Stimulated activated CD4-positive, alpha-beta T cell treated with anti-CD3 and anti-CD28 coated beads, Interleukin-1b, Interleukin-23, amount 100 ng/mL, for 4 hours (primary cell): Measurements from ENCODE around the gene OPRL1.

ENCODE experiments used
- DNase-seq, 2 donors: peaks; one replicate each; pipeline ENCODE4 v3.0.0-alpha.2; 2020; ENCODE audit warnings: low read depth in 2 of 2

The OPRL1 gene

DNA sequence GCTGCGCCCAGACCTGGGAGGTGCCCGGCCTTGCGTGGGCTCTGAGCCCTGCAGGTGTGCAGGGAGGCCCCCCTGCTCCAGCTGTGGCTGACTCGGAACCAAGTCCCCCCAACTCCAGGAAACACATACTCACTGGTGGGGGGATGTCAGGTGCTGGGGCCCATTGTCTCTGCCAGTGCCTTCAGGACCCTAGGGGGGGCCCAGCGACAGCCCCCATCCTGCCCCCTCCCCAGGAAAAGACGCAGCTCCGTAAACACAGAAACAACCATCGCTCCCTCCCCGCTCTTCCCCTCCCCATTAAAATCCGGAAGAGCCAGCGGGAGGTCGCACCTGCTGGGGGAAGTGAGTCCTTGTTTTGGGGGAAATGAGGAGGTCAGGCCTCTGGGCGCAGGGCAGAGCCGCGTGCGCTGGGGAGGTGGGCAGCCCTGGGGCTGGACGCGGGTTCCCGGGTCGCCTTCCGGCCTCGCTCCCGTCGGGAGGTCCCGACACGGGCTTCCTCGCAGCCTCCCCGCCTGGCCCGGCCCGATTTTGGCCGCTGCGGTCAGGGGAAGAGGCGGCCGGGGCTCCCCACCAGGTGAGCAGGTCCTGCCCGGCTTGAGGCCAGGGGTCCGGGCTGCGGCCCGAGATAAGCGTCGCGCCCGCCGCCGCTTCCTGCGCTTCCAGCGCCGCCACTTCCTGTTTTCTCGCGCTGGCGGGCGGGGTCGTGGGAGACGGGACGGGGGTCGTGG, 37.7 kb upstream of the OPRL1 start:
- no peak for DNase-seq

DNA sequence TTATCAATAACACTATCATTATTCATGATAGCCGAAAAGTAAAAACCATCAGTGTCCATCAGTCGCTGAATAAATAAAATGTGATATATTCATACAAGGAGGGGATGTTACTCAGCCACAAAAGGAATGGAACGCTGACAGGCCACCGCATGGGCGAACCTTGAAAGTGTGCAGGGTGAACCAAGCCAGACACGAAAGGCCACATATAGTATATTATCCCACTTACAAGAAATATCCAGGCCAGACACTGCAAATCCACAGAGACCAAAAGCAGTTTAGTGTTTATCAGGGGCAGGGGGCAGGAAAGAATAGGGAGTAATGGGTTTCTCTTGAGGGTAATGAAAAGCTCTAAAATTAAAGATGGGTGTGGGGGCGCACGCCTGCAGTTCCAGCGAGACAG, 36.1 kb upstream of the OPRL1 start:
- DNase-seq = no peak

DNA sequence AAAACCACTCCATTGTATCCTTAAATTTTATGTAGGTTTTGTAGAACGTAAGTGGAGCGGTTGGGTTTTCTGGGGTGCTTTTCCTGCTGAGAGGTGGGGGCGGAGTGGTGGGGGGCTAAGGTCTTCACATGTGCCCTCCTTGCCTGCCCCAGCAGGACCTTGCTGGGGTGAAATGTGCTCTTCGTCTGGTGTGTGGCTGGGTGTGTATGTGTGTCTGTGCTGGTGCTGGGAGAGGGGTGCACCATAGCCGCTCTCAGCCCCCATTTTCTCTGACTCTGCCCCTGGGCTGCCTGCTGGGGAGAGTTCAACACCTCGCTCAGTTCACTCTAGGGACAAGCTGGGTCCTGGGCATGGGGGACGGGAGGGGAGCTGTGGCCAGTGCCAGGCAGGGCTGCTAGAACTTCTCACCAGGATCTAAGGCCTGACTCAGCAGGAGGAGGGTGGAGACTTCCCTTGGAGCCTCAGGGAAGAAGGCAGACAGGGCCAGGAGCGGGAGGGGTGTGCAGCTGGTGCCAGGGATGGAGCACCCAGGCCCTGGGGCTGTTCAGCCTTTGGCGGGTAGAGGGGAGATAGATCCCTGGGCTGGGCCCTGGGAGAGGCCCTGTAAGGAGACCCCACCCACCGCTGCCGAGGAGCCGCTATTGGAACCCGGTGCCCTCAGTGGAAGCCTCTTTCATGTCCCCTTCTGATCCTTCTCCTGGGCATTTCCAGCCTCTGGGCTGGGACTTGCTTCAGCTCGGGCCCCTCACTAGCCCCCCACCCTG, 35.2 kb upstream of the OPRL1 start:
- no peak for DNase-seq

DNA sequence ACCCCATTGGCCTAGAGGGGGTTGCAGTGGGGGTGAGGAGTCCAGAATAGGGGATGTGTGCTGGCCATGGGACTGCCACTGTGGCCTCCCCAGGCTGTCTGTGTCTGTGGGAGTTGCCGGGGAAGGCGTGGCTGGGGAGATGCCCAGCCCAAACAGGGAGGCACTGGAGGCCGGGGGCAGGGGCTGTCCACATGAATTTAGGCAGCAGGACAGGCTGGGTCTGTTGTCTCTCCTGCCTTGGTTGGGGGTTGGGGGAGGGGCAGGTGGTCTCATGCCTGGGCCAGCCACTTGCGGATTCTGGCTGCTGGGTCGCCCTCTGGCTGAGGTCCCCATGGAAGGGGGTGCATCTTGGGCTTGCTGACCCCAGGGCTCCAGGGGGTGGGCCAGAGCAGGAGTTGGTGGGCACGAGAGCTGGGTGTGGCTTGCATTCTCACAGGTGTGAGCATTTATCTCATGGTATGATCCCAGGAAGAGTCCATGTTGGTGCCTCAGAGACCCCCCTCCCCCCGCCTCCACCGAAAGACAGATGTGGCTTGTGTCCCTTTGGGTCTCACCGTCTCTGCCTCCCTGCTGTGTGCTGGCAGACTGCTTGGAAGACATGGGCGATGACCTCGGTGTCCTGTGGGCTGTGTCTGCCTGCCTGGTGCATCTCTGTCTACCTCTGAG, 34.4 kb upstream of the OPRL1 start:
- no peak for DNase-seq

DNA sequence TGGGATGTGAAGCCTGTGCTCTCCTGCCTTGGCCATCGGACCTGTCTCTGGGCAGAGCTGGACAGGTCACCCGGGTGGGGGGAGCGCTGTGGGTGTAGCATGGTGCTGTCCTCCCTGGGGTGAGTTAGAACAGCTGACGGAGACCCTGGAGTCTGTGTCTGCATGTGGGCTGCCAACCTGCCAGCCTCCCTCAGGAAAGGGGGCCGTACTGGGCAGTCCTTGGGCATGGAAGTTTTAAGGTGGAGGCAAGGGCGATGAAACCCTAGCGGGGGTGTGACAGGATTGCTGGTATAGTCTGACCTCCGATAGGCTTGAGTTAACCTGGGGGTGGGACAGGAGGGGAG, 32.9 kb upstream of the OPRL1 start:
- DNase-seq = no peak

DNA sequence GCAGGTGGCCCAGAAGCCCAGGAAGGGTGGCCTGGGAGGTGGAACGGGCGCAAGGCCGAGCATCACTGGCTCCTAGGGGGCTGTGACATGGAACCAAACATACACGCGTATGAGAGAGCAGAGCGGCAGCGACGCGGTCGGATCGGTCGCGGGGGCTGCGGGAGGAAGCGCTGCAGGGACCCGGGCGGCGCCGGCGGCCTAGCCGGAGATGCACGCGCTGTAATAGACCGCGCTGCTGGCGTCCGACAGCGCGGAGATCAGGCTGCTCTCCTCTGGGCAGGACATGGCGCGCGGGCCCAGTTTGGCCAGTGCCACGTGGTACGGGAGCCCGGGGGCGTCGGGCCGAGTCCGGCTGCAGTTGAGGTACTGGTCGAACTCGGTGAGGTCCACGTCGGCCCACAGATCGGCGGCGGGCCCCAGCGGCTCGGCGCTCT, 31.9 kb upstream of the OPRL1 start:
- no peak for DNase-seq

DNA sequence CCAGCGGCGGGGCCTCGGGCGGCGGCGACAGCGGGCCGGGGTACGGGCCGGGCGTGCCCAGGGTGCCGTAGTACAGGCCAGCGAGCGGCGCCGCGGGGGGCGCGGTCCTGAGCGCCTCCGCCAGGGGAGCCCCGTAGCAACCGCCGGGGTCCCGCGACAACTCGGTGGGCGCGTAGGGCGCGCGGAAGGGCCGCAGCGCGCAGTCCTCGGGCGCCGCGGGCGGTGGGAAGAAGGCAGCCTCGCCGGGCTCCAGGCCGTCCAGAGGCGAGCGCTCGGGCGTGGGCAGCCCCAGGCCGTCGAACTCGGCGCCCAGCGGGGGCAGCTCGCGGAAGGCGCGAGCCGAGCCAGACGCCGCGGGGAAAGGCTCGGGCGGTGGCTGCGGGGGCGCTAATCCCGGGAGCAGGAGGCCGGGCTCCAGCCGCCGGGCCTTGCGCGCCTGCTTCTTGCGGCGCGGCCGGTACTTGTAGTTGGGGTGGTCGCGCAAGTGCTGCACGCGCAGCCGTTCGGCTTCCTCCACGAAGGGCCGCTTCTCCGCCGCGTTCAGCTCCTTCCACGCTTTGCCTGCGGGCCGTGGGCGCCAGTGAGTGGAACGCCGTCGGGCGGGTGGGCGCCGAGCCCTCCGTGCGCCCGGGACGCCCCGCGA, 31.4 kb upstream of the OPRL1 start:
- no peak for DNase-seq

DNA sequence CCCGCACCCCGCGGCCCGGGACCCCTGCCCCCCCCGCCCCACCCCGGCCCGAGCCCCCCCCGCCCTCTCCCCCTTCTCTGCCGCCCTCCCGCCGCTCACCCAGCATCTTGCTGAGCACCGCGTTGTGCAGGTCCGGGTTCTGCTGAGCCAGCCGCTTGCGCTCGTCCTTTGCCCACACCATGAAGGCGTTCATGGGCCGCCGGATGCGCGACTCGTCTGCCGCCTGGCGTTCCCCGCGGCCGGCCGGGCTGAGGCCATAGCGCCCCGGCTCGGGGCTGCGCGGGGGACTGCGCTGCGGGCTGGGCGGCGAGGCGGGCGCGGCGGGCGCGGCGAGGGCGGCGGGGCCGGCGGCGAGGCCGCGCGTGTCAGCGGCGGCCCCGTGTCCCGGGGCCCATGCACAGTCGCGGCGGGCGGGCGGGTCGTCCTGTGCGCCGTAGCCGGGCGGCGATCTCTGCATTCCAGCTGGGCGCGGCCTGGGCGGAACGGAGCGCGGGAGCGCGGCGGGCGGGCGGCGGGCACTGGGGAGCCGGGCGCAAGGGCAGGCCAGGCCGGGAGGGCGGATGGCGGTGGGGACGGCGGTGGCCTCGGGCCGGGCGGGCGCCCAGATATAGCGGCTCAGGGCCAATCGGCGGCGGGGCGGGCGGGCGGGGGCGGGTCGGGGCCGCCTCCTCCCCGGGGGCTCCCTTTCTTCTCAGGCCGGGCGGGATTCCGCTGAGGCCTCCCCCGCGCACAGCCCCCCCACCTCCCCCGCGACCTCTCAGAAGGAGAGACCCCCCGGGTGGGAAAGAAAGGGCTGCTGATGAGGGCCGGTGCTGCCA, 30.6 kb upstream of the OPRL1 start, which contains the start of gene SOX18:
TSS of gene SOX18 (minus strand) at position 580 of the 818 bp plus-strand sequence. CDS start at position 457, 123 bp downstream.
- DNase-seq = no peak

DNA sequence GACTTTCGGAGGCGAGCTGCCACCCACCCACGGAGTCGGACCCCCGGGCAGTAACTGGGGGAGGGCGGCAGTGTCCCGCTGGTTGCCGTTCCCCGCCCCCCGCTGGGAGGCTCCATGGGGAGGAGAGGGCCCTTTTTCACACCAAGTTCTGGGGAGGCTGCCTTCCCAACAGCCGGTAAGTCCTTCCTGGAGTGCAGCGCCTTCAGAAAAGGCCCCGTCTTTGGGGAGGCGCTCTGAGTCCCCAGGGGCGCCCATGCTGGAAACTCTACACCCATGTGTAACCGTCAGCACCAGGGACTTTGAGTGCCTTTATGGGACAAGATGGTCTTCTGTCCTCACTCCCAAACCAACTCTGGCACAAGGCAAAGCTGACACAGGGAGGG, 30.0 kb upstream of the OPRL1 start:
- DNase-seq = no peak

DNA sequence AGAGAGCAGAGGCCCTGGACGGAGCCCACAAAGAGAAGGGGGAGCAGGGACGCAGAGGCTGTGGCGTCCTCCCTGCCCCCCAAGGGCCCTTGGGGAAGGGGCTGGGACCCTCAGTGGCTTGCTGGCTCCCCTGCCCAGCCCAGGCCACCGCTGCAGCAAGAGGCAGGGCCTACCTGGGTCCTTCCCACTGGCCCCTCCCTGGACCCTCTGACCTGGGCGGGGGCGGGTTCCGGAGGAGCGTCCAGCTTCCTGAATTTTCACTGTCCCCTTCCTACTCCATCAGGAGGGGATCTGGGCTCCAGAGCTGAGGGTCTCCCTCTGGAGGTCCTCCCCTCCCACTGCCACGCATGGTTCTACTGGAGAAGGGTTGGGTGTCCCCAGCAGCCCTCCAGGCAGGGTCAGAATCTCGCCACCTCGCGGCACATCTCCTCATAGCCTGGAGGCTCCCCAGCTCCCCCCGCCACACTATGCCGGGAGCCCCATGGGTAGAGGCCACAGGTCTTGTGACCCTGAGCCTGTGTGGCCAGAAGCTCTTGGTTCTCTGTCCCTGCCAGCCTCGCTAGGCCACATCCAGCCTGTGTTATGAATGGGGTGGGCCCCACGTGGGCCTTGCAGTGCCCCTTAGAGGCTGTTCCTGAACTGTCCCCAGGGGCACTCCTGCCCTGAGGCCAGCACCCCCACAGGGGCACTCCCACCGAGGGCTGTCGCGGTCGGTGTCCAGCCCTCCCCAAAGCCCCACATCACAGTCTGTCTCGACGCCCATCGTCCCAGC, 29.4 kb upstream of the OPRL1 start:
- no peak for DNase-seq

DNA sequence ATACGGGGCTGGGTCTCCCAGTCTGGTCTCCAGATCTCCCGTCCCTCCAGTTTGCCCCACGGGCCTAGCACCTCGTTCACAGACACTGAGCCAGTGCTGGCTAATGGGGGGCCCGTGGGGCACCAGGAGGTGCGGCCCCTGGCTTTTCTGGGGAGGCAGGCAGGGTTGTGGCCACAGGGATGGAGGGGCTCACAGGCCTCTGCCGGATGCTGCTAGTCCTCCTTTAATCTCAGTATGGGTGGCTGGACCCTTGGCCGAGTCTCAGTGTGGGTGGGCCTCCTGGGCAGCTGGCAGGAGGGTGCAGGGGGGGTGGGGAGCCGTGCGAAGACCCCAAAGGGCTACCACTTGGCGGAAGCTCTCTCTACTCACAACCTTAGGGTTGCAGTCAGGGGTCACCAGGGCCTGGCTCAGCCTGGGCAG, 28.8 kb upstream of the OPRL1 start:
- no peak for DNase-seq

DNA sequence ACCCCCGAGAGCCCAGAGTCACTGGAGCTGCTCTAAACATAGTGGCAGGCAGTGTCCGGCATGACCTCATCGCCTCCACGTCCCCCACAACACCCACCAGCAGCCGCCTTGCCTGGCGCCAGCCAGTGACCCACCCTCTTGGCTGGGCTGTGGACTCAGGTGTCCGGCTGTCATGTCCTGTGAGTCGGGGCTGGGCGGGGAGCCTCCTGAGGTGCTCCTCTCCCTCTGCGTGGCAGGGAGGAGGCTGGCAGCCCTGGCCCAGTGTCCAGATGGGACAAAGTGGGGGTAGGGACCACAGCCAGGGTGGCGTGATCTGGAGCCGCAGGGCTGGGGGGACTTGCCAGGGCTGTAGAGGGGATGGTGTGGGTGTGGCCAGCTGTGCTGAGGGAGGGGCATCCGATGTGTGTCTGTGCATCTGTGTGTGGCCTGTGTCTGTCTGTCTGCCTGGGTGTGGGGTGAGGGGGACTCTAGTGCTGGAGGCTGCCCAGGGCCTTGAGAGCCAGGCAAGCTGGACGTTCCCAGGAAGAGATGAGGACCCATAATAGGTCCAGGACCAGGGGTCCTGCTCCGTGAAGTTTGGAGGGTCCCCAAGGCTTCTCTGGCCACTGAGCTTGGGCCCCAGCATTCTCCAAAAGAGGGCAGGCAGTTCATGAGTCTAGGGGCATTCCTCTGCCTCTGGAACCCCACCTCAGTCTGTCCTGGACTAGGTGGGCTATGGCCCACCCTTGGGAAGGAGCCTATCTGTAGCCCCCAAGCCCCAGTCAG, 28.1 kb upstream of the OPRL1 start:
- DNase-seq = no peak

DNA sequence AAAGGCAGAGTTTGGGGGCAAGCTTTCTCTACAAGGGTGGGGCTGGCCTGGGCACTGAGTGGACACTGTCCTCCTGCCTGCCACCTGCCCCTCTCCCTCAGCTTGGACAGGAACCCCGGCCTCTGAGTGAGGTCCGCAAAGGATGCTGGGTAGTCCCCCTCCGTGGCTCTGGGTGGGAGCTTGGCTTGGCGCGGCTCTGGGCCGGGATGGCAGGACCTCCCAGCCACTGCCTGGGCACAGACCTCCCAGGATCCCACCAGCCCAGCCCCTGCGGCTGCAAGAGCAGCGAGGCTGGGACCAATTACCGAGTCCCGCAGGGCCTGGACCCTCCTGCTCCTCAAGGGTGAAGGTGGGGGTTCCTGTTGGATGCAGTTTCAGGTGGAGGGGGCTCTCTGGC, 27.6 kb upstream of the OPRL1 start:
- DNase-seq = no peak

DNA sequence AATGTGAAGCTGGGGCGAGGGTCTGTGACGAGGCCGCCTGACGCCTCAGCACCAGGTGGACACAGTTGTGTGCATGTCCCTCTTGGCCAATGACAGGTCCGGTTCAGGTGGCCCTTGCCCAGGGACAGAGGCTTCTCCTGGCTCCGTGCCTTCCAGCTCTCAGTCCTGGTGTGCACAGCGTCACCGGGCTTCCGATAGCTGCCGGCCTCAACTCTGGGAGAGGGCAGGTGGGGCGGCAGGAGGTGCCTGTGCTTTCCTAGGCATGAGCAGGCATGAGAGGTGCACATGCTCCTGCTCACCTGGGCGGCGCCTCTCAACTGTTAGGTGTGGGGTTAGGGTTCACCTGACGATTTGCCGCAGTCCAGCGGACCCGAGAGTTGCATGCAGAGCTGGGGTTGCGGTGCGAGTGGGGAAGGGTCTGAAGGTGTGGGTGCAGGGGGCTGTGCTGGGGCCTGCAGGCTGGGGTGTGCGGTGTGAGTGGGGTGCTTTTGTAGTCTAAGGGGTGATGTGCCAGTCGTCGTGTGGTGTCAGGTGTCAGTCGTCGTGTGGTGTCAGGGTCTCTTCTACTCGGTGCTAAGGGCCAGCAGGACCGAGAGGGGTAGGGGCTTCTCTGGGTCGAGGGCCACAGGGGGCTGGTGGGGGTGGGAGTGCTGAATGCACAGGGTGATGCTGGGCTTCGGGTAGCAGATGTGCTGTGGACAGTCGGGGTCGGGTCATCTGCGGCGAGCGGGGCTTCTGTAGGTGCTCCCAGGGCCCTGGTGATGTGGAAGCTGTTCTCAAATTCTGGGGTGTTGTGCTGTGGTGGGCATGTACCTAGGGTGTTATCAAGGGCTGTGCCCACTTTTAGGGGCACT, 26.7 kb upstream of the OPRL1 start:
- no peak for DNase-seq

DNA sequence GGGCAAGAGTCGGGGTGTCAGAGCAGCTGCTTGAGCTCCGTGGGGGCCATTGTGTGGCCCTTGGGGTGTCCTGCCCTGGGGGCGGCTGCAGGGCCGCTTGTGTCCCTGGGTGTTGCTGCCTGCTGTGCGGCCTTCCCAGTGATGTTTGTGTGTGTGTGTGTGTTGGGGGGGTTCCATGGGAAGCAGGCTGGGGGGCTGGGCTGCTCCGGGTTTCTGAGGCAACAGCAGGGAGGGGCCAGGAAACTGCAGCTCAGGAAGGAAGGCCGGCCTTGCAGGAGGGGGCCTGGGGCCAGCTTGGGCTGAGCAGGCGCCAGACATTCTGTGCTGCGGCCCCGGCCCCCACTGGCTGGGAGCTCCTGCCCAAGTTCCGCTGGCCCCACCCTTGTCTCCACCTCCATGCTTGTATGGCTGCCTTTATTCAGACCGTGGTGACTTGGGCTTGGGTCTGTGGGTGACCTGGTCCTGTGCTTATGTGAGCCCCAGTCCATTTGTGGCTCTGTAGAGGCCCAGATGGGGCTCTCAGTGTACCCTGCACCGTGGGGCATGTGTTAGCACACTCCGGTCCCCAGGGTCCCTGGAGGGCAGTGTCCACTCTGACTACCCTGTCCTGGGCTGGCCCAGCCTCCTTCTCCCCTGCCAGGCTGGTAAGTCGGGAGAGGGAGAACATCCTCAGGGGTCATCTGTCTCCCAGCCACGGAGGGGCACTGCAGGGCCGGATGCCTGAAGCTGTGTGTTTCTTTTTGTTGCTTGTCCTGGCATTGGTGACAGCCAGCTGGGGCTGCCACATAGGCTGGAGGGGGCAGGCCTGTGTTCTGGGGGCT, 25.8 kb upstream of the OPRL1 start:
- DNase-seq = no peak

DNA sequence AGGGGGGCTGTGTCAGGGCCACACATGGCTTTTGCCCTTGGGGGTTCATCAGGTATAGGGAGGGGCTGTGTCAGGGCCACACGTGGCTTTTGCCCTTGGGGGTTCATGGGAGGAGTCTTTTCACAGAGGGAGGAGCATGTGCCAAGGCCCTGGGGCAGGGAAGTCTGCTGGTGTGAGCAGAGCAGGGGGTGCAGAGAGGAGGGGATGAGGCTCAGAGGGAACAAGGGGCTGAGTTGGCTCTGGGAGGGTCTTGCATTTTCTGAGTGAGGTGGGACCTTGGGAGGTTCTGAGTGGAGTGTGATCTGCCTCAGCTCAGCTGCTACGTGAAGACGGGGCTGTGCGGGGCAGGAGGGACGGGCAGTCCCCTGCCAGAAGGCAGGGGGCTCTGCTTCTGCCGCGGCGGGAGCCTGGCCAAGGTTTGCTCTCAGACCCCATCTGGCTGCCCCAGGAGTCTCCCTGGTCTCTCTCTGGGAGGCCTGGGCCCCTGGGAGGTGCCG, 24.4 kb upstream of the OPRL1 start:
- DNase-seq = no peak

DNA sequence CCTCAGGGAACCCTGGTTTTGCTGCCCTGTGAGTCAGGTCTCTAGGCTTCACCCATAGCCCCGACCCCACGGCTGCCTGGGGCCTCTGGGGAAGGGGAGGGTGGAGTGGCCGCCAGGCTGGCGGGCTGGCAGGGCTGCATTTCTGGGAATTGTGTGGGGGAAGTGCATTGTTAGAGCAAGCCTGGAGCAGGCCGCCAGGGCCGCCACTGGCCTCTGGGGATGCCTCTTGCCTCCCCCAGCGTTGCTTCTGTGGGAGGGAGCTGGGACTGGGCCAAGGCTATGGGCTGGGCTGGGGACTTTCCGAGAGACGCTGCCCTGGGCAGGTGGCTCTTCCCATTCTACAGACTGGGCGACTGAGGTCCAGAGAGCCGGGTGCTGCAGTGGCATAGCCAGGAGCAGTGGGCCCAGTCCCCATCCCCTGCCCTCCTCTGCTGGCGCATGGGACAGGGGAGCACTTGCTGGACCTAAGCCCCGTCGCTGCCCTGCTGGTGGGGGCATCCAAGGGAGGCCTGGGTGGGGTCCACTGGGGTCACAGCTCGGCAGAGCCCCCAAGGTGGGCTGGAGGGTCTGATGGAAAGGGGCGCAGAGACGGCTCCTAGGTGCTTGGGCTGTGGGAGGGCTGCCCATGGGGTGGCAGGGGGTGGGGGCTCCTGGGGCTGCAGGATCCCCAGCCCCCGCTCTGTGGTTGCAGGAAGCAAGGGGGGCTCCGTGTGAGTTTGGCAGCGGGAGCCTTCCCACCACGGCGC, 23.8 kb upstream of the OPRL1 start:
- no peak for DNase-seq

DNA sequence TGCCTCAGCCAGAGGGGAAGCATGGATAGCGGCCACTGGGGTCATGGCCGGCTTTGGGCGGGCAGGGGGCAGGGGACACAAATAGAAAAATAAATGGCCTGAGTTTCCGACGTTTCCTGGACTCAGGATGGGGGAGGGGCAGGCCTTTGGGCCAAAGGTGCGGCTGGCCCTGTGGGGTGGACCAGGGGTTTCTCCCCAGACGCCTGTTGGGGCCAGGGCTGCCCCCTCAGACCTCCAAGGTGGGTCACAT, 23.3 kb upstream of the OPRL1 start:
- no peak for DNase-seq
